ENCODE data around the gene MANBA.
"Not testable (repeated sequence)": the region's sequence is repeated elsewhere in the genome, so short reads cannot be mapped to it uniquely, and the experiment has no call there.

MANBA gene

GRCh38 chr4:102722740-102723139 lies 38.0 kb downstream of the MANBA start:
- DNase-seq (ENCODE audit: low read depth), result no peak

DNA sequence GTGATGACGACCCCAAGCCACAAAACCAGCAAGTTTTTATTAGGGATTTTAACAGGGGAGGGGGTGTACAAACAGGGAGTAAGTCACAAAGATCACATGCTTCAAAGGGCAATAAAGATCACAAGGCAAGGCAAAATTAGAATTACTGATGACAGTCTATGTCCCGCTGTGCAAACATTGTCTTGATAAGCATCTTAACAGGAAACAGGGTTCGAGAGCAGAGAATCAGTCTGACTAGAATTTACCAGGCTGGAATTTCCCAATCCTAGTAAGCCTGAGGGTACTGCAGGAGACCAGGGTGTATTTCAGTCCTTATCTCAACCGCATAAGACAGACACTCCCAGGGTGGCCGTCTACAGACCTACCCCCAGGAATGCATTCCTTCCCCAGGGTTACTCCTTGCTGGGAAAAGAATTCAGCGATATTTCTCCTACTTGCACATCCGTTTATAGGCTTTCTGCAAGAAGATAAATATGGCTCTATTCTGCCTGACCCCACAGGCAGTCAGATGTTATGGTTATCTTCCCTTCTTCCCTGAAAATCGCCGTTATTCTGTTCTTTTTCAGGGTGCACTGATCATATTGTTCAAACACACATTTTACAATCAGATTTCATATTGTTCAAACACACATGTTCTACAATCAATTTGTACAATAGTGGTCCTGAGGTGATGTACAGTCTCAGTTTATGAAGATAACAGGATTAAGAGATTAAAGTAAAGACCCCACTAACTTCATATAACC lies 41.8 kb downstream of the MANBA start:
- not testable (repeated sequence) for DNase-seq (ENCODE audit: low read depth)

GRCh38 chr4:102717448-102718092 lies 43.2 kb downstream of the MANBA start:
- no peak for DNase-seq (ENCODE audit: low read depth)

DNA sequence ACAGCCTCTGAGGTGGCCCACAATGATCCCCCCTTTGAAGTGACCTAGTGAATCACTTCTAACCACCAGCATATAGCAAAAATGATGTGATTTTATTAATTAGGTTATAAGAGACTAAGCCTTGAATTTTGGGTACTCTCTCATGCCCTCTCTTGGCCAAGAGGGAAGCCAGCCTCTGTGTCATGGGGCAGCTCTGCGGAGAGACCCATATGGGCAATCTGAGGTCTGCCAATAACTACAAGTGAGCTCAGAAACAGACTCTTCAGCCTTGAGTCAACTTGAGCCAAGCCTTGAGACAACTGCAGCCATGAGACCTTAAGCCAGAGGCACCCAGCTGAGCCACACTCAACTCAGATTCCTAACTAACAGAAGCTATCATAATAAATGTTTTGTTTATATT lies 45.7 kb downstream of the MANBA start:
- DNase-seq (ENCODE audit: low read depth), result no peak

- not testable (repeated sequence) for DNase-seq (ENCODE audit: low read depth)
These were observed 47.0 kb downstream of the MANBA start for GRCh38 chr4:102713774-102714173.

DNA sequence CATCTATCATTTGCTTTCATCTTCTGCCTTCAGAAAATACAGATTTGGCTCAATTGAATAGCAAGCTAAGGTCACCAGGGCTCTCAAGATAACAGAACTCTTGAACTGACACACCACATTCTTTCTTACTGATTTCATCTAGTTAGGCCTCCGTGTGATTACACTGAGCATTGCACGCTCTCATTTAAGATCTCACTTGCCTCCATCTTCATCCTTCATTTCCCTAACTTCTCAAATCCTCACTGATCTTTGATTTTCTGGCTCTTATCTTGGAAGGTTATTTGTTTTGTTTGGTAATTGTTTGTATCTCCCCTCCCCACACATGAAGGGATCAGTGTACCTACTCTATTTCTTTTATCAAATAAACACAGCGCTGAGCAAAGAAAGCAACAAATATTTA lies 47.7 kb downstream of the MANBA start:
- DNase-seq (ENCODE audit: low read depth), result peak; percentile 22

DNA sequence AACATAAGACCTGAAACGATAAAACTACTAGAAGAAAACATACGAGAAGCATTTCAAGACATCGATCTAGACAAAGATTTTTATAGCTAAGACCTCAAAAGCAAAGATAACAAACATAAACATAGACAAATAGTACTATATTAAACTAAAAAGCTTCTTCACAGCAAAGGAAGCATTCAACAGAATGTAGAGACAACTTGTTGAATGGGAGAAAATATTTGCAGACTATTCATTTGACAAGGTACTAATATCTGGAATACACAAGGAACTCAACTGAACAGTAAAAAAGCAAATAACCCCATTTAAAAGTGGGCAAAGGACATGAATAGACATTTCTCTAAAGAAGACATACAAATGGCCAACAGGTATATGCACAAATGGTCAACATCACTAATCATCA lies 49.8 kb downstream of the MANBA start:
- no peak for DNase-seq (ENCODE audit: low read depth)

- not testable (repeated sequence) for DNase-seq (ENCODE audit: low read depth)
These were observed 51.7 kb downstream of the MANBA start for GRCh38 chr4:102709060-102709459.

DNA sequence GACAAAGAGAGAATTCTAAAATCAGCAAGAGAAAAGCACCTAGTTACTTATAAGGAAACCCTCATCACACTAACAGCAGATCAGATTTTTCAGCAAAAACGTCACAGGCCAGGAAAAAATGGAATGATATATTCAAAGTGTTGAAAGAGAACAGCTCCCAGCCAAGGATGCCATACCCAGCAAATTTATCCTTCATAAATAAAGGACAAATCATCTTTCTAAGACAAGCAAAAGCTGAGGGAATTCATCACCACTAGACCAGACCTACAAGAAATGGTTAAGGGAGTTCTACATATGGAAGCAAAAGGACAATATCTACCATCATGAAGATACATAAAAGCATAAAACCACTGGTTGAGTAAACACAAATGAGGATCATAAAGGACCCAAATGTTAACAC lies 53.6 kb downstream of the MANBA start:
- DNase-seq (ENCODE audit: low read depth), result no peak

DNA sequence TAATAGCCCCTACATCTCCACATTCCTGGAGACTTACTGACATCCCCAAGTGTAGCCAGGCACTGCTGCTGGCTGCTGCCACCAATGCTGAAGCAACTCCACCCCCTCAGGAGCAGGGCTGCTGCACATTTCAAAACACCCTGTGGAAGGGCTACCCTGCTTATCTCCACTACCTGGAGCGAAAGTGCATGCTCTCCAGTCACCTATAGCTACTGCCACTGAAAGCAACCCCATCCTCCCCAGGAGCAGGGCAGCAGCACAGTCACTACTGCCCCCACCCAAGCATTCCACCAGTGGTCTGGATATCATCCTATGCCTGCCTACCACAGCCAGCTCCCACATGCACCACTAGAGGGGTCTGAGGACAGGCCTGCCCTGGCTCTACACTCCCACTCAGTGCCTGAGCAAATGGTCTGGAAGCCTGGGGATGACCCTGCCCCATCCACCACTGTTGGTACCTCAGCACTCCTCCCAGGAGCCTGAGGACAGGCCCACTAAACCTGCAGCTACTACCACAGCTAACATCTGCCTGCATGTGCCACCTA lies 55.3 kb downstream of the MANBA start:
- no peak for DNase-seq (ENCODE audit: low read depth)

DNA sequence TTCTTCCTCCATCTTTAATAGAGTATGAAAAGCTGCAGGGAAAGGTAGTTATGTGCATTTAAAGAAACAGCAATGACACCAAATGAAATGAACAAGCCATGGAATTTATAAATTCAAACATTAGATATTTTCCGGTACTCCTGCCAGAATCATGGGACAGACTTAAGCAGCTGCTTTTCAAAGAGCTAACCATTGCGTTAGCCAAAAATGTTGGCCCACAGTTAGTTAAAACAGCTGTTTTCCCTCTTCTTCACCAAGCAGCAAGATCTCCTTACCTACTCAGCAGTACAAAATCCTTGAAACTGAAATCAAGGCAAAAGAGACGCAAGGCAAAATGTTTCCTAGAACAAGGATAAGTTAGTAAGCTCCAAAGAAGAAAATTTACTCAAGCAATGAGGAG lies 64.0 kb downstream of the MANBA start:
- DNase-seq (ENCODE audit: low read depth), result no peak

DNA sequence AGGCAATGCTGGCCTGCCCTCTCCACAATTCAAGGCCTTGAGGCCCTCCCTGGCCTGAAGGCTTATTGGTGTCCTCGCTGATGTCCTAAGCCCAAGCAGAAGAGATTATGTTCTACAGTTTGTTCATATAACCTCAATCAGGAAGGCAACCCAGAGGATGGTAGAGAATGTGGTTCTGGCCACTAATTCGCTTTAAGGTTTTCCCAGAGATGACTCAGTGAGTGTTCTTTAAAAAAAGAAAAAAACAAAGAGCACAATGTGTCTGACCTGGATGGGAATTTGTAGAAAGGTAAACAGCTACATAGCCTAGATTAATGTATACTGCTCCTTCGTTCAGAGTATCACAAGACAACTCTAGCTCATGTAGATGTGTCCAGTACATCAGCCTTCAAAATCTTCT lies 66.0 kb downstream of the MANBA start:
- no peak for DNase-seq (ENCODE audit: low read depth)

DNA sequence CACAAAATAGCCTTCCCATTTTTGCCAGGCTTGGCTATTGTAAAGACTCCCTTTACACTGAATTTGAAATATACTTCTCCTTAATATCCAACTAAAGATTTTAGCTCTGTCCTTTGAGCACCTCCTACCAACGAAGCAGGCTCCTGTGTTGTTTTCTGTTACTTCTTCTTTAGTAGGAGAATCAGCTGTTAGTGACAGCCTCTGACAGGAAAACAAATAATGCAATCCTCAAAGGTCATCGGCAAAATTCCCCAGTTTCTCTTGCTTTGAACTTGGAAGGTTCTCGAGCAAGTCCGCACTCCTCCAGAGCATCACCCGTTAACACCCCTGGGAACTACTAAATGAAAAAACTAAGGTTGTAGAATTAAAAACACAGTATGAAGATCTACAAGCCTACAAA lies 66.9 kb downstream of the MANBA start:
- no peak for DNase-seq (ENCODE audit: low read depth)

DNA sequence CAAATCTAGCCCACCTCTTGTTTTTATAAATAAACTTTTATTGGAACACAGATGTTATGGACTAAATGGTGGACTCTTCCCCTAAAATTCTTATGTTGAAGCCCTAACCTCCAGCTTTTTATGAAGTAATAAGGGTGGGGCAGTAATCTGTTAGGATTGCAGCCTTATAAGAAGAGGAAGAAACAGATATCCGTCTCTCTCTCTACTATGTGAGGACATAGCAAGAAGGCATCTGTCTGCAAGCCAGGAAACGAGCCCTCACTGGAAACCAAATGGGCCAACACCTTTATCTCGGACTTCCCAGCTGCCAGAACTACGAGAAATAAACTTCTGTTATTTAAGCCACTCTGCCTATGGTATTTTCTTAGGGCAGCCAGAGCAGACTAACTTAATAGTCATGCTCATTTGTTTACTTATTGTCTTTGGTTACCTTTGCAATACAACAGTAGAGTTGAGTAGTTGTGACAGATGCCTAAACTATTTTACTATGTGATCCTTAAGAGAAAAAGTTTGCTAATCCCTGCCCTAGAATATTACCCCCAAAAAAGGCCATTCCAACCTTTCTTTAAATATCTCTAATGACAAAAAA lies 67.4 kb downstream of the MANBA start:
- DNase-seq (ENCODE audit: low read depth), result no peak

- no peak for DNase-seq (ENCODE audit: low read depth)
These were observed 68.3 kb downstream of the MANBA start for GRCh38 chr4:102692474-102692873.

DNA sequence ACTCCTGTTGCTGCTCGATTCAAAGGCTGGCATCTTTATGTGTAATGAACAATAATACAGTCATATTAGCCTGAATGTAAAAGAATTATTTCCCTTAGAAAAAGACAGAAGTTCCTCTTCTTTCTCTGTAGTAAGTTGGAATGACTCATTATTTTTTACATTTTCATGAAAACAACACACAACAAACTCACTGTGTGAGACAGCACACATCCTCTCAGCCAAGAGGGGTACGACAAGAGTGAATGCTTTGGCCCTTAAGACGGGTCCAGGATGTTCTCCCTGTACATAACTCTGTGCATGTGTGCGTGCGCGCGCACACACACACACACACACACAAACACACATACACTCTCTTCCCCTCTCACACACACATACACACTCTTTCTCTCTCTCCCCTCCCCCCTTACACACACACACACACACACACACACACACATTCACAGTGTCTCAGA lies 72.8 kb downstream of the MANBA start:
- DNase-seq (ENCODE audit: low read depth), result no peak

DNA sequence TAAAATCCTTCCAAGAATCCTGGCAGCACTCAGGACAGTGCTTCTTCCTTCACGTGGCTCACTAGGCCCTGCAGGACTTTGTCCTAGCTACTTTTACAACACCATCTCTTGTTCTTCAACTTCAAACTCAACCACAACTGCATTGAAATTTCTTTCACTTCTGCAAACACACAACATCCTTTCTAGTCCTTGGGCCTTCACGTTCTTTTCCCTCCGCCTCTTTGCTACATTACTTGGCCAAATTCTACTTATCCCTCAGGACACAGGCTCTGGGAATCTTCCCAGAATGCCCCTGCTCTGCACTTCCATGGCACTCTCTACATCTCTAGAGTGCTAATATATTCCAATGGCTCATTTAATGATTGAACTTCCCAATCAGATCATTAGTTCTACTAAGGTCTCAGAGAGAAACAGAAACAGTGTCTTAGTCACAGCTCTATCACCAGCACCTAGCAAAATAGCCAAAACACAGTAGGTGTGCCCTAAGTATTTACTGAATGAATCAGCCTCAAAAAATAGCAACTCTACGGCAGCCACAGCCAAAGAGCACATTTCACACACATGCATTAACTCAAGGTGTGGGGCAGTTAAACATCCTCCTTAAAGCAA lies 73.3 kb downstream of the MANBA start:
- DNase-seq (ENCODE audit: low read depth), result peak; percentile 7

- DNase-seq (ENCODE audit: low read depth), result no peak
These were observed 75.0 kb downstream of the MANBA start for GRCh38 chr4:102685768-102686167.

DNA sequence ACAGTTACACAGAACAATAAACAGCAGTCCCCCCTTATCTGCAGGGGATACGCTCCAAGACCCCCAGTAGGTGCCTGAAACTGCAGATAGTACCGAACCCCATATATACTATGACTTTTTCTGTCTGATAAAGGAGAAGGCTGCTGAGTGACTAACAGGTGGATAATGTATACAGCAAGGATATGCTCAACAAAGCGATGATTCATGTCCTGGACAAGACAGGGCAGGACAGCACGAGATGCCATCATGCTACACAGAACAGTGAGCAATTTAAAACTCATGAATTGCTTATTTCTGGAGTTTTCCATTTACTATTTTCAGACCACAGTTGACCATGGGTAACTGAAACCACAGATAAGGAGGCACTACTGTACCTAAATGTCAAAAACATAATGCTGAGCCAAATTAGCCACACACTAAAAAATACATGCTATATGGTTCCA lies 76.1 kb downstream of the MANBA start:
- DNase-seq (ENCODE audit: low read depth), result no peak

DNA sequence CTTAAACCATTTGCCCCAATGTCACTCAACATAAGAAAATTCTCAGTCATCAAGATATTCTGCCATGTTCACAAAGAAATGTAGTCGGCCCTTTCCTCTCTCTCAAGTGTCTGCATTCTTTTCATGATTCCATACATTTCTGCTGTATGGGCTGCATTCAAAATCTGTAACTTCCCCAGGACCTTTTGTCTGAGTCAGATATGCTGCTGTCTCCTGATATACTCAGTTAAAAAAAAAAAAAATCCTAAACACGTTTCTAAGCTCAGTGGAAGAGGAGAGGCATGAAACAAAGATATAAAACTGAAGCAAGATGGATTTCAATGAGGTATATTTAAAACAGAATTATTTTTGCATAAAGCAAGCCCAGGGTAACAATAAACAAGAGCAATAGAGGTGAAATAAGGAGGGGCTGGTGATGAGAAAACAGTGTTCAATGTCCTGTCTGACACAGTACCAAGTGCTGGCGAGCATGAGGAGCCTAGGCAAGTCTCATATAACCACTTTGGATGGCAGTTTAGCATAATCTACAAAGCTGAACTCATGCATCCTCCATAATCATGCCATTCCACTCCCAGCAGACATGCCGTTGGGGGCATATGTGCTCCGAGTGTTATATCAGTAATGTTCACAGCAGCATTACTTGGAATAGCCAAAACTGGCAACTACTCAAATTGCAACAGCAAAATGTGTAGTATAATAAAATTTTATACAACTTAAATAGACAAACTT lies 76.7 kb downstream of the MANBA start:
- no peak for DNase-seq (ENCODE audit: low read depth)

DNA sequence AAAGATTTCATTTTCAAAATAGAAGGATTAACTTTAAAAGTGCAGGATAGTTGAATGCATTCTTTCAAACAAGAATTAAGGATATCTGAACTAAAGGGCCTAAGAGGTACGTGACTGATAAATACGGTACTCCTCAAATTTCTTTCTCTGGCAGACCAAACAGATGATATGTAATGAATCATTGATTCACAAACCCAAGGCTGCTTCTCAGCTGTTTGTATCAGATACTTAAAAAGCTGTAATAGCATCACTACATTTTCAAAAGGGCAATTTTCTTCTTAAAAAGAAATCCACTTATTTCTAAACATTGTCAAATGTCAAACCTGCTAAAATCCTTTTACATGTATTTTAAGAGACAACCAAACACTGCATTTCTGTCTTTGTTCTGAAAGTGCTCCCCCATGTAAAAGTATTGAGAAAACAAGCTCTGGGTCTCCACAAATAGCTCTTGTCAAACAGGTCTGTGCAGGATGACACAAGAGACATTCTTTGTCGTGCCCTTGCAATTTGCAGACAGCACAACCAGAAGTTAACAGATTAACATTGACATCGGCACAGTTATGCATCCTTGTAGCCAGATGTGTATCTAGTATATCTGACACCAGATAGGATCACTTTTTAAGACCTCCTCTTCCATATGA lies 82.0 kb downstream of the MANBA start:
- no peak for DNase-seq (ENCODE audit: low read depth)
